Activated CD4-positive, alpha-beta T cell treated with anti-CD3 and anti-CD28 coated beads, Interleukin-2, amount 50 U/mL, for 4 hours (primary cell): ENCODE data around the gene CHRNA9.
"Not testable (repeated sequence)": the region's sequence is repeated elsewhere in the genome, so short reads cannot be mapped to it uniquely, and the experiment has no call there.

Experiments
- DNase-seq, 2 experiments: peaks; one replicate each; pipeline ENCODE4 v3.0.0-alpha.2; 2020

Gene CHRNA9

GRCh38 chr4:40348000-40348399 is 12.9 kb downstream of the CHRNA9 start:
- no peak for DNase-seq

GRCh38 chr4:40349561-40350198 is 14.5 kb downstream of the CHRNA9 start:
- no peak for DNase-seq

GRCh38 chr4:40350627-40351227 is 15.6 kb downstream of the CHRNA9 start:
- DNase-seq: no peak

GRCh38 chr4:40354158-40354557 is 19.0 kb downstream of the CHRNA9 start:
- DNase-seq: no peak

- DNase-seq: no peak
Measured at GRCh38 chr4:40355131-40355530, 20.0 kb downstream of the CHRNA9 start.

- DNase-seq: no peak
Measured at GRCh38 chr4:40357738-40358137, 22.6 kb downstream of the CHRNA9 start.

GRCh38 chr4:40361338-40361737 is 26.2 kb downstream of the CHRNA9 start:
- no peak for DNase-seq

GRCh38 chr4:40363382-40363920 is 28.3 kb downstream of the CHRNA9 start:
- DNase-seq: no peak

- no peak for DNase-seq
Measured at GRCh38 chr4:40363945-40364344, 28.8 kb downstream of the CHRNA9 start.

GRCh38 chr4:40365766-40366165 is 30.6 kb downstream of the CHRNA9 start:
- no peak for DNase-seq

- DNase-seq: no peak
Measured at GRCh38 chr4:40367451-40367850, 32.3 kb downstream of the CHRNA9 start.

- DNase-seq: no peak
Measured at GRCh38 chr4:40369437-40370274, 34.5 kb downstream of the CHRNA9 start.

GRCh38 chr4:40372651-40373050 is 37.5 kb downstream of the CHRNA9 start:
- DNase-seq: no peak

- DNase-seq: no peak
Measured at GRCh38 chr4:40373636-40374035, 38.5 kb downstream of the CHRNA9 start.

GRCh38 chr4:40375095-40375494 is 40.0 kb downstream of the CHRNA9 start:
- no peak for DNase-seq

- DNase-seq: no peak
Measured at GRCh38 chr4:40375620-40376019, 40.5 kb downstream of the CHRNA9 start.

GRCh38 chr4:40377512-40378365 is 42.6 kb downstream of the CHRNA9 start:
- DNase-seq: no peak

GRCh38 chr4:40378619-40379018 is 43.5 kb downstream of the CHRNA9 start:
- DNase-seq: no peak

GRCh38 chr4:40379248-40379647 is 44.1 kb downstream of the CHRNA9 start:
- DNase-seq: no peak

- DNase-seq: no peak
Measured at GRCh38 chr4:40380647-40381046, 45.5 kb downstream of the CHRNA9 start.

- DNase-seq: no peak
Measured at GRCh38 chr4:40388239-40388638, 53.1 kb downstream of the CHRNA9 start.

- no peak for DNase-seq
Measured at GRCh38 chr4:40389986-40390385, 54.9 kb downstream of the CHRNA9 start.

- not testable (repeated sequence) for DNase-seq
Measured at GRCh38 chr4:40392241-40392640, 57.1 kb downstream of the CHRNA9 start.
